22Rv1 (cell line): ENCODE data around the gene UBE3D.

Experiments used
- ZFX ChIP-seq: fragments of 450-650 bp; IDR thresholded peaks from 2 replicates; pipeline ENCODE4 v1.6.1; 2017; ENCODE audit warnings: antibody characterized with exemption, borderline replicate concordance
- TF ChIP-seq, protein P1 (sequence below): fragments of 450-650 bp; IDR thresholded peaks from 2 replicates; pipeline ENCODE4 v1.5.1; 2017; ENCODE audit warnings: mild to moderate bottlenecking

DNA sequence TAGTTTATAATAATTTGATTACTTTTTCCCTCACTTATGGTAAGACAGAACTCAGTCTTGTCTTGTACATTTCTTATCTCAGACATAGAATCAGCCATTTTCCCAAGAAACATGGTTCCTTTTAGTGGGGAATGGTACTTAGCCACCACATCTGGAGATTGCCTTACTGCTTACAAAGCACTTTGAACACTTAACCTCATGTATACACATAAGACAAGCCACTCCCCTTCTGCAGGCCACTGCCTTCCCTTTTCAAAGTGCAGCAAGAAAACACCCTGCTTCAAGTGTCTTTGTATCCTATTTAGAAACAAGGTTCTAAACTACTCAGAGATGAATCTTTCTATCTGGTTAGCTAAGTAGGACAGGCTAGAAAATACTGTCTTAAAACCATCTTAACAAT, 159.2 kb downstream of the UBE3D start:
- TF ChIP-seq, protein P1, sequence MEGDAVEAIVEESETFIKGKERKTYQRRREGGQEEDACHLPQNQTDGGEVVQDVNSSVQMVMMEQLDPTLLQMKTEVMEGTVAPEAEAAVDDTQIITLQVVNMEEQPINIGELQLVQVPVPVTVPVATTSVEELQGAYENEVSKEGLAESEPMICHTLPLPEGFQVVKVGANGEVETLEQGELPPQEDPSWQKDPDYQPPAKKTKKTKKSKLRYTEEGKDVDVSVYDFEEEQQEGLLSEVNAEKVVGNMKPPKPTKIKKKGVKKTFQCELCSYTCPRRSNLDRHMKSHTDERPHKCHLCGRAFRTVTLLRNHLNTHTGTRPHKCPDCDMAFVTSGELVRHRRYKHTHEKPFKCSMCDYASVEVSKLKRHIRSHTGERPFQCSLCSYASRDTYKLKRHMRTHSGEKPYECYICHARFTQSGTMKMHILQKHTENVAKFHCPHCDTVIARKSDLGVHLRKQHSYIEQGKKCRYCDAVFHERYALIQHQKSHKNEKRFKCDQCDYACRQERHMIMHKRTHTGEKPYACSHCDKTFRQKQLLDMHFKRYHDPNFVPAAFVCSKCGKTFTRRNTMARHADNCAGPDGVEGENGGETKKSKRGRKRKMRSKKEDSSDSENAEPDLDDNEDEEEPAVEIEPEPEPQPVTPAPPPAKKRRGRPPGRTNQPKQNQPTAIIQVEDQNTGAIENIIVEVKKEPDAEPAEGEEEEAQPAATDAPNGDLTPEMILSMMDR: no peak
- no peak for TF ChIP-seq ZFX
